ENCODE data around the gene CCL17.

Gene CCL17

GRCh38 chr16:57379579-57379978, 25.0 kb upstream of the CCL17 start:
- DNase-seq (ENCODE audit: low read depth): no peak
- no peak overlapping the region for H3K4me3 ChIP-seq (ENCODE audit: low read depth, low read length)
- TF ChIP-seq CTCF (IDR thresholded peaks at IDR 0.05; ENCODE audit: insufficient read depth, low read depth, low read length, missing control alignments): no peak

GRCh38 chr16:57380671-57381462, 23.7 kb upstream of the CCL17 start:
- no peak for TF ChIP-seq CTCF (IDR thresholded peaks at IDR 0.05; ENCODE audit: insufficient read depth, low read depth, low read length, missing control alignments)
- DNase-seq (ENCODE audit: low read depth): peak; percentile 63

GRCh38 chr16:57381791-57382534, 22.6 kb upstream of the CCL17 start:
- no peak for DNase-seq (ENCODE audit: low read depth)

More at GRCh38 chr16:57380671-57381462, 23.7 kb upstream of the CCL17 start:
- no peak overlapping the region for H3K4me3 ChIP-seq (ENCODE audit: low read depth, low read length)

GRCh38 chr16:57382535-57383275, 21.9 kb upstream of the CCL17 start:
- DNase-seq (ENCODE audit: low read depth): no peak
- H3K4me3 ChIP-seq (ENCODE audit: low read depth, low read length): no peak overlapping the region
- TF ChIP-seq CTCF (IDR thresholded peaks at IDR 0.05; ENCODE audit: insufficient read depth, low read depth, low read length, missing control alignments): no peak

More at GRCh38 chr16:57381791-57382534, 22.6 kb upstream of the CCL17 start:
- TF ChIP-seq CTCF (IDR thresholded peaks at IDR 0.05; ENCODE audit: insufficient read depth, low read depth, low read length, missing control alignments): no peak
- no peak overlapping the region for H3K4me3 ChIP-seq (ENCODE audit: low read depth, low read length)

- no peak for TF ChIP-seq CTCF (IDR thresholded peaks at IDR 0.05; ENCODE audit: insufficient read depth, low read depth, low read length, missing control alignments)
- no peak for DNase-seq (ENCODE audit: low read depth)
- H3K4me3 ChIP-seq (ENCODE audit: low read depth, low read length): no peak overlapping the region
Observed at GRCh38 chr16:57383276-57384247, 21.0 kb upstream of the CCL17 start.
